GM12892 (cell line): ENCODE results near the gene LYAR.

ENCODE experiments used
- POLR2A ChIP-seq: IDR thresholded peaks from 2 replicates; pipeline ENCODE4 v1.6.1; 2011; ENCODE audit warnings: low read depth, low read length, control low read depth
- POLR2AphosphoS5 ChIP-seq: IDR thresholded peaks from 2 replicates; pipeline ENCODE4 v1.6.1; 2011; ENCODE audit warnings: low read depth, low read length, control low read depth
- TAF1 ChIP-seq: IDR thresholded peaks from 2 replicates; pipeline ENCODE4 v1.6.1; 2011; ENCODE audit warnings: low read depth, mild to moderate bottlenecking, control low read depth, low read length, borderline replicate concordance

DNA sequence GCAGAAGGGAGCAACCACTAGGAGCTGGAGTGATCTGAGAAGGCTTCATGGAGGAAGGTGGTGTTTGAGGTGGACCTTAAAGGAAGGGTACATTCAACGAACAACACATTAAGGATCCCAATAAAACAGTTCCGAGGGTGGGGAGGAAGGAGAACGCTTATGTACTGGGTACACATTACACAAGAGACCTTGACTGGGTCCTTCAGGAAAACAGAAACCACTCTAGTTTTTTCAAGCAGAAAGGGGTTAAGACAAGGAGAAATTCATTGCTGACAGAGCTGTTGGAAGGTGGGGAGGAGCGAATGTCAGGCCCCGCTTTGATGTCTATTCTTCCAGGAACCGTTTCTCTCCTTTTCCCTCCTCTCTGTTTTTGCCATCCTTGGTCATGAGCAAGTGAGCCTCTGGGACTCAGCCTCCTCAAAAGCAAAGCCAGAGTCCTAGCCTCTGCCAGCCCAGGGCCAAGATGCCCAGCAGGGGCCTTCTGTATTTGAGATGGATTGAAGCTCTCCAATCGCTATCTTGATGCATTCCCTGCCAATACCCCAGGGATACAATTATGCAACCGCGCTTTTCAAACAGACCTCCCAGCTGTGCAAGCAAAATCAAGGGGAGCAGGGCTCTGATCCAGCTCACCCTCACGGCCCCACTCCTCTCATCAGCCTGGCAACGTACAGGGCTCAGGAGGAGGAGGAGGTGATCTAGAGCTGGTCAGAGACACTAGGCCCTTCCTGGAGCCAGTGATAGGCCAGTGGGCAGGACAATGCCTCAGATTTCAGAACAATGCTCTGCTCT, 48.5 kb upstream of the LYAR start:
- no peak for TF ChIP-seq POLR2A
- TF ChIP-seq POLR2AphosphoS5: no peak
- TF ChIP-seq TAF1: no peak
